Natural killer cell (primary cell): ENCODE measurements around the gene ERLEC1. TPM values are rescaled to one million over a fixed set of nuclear protein-coding genes. Genes with fewer than 3 reads are reported as not detected.
"Not testable (repeated sequence)": the region's sequence is repeated elsewhere in the genome, so short reads cannot be mapped to it uniquely, and the experiment has no call there.

ENCODE experiments used
- ATAC-seq, 3 donors: fragments of 150-1000 bp in 2 of 3; fragments of 200-7000 bp in 1 of 3; cut with Tn5 transposase; 1 replicate in 1 of 3; 2 replicates in 2 of 3; pipeline ENCODE4 v1.10.0; 2021; ENCODE audit warnings: mild to moderate bottlenecking in 2 of 3, moderate library complexity in 2 of 3
- DNase-seq, 2 donors: peaks; one replicate each; pipeline versions ENCODE4 v3.0.0 to v3.0.0-alpha.2; 2013 to 2021; ENCODE audit warnings: mixed read lengths in 1 of 2
- H3K27ac ChIP-seq: one replicate; pipeline ENCODE4 v1.5.1; 2013; ENCODE audit warnings: mild to moderate bottlenecking, low read length
- H3K27me3 ChIP-seq: one replicate; pipeline ENCODE4 v1.6.1; 2013; ENCODE audit warnings: low read length; ENCODE audit not compliant: control insufficient read depth, insufficient read depth
- H3K36me3 ChIP-seq: one replicate; pipeline ENCODE4 v1.6.1; 2013; ENCODE audit warnings: low read length; ENCODE audit not compliant: control insufficient read depth, insufficient read depth
- H3K4me1 ChIP-seq: one replicate; pipeline ENCODE4 v1.6.1; 2013; ENCODE audit warnings: low read length; ENCODE audit not compliant: control insufficient read depth, insufficient read depth
- H3K4me3 ChIP-seq: one replicate; pipeline ENCODE4 v1.5.1; 2013; ENCODE audit warnings: low read length
- H3K9me3 ChIP-seq: one replicate; pipeline ENCODE4 v1.6.1; 2013; ENCODE audit warnings: low read length; ENCODE audit not compliant: control insufficient read depth, insufficient read depth
- H3K27ac Mint-ChIP-seq, 2 donors: one replicate each; pipeline ENCODE4 v1.8.0; 2022; ENCODE audit warnings: mild to moderate bottlenecking in 2 of 2, mixed read lengths in 2 of 2, moderate library complexity in 1 of 2
- H3K27me3 Mint-ChIP-seq, 2 donors: one replicate each; pipeline ENCODE4 v1.8.0; 2022; ENCODE audit warnings: low read depth in 2 of 2, mixed read lengths in 2 of 2
- H3K36me3 Mint-ChIP-seq: one replicate; pipeline ENCODE4 v1.8.0; 2022; ENCODE audit warnings: mixed read lengths
- H3K4me1 Mint-ChIP-seq, 2 donors: one replicate each; pipeline ENCODE4 v1.8.0; 2022; ENCODE audit warnings: mixed read lengths in 2 of 2
- H3K4me3 Mint-ChIP-seq: one replicate; pipeline ENCODE4 v1.8.0; 2022; ENCODE audit warnings: mild to moderate bottlenecking, moderate library complexity, mixed read lengths
- H3K9me3 Mint-ChIP-seq, 2 donors: one replicate each; pipeline ENCODE4 v1.8.0; 2022; ENCODE audit warnings: mixed read lengths in 2 of 2
- CTCF ChIP-seq: fragments of 200-600 bp; IDR thresholded peaks from one replicate; pipeline ENCODE4 v1.8.0; 2022; ENCODE audit warnings: antibody characterized with exemption
- WGBS: methylation state at CpG from one replicate; pipeline ENCODE4 v1.1.7; 2013; ENCODE audit warnings: missing lambda C conversion rate; ENCODE audit not compliant: insufficient coverage; 5-methylcytosine and 5-hydroxymethylcytosine counted together
- intact Hi-C: fragments of 100-400 bp; cut with micrococcal nuclease; formaldehyde crosslinking; loops from one replicate; pipeline ENCODE4 v1.14.2; 2022
- total RNA-seq, 4 donors: library from RNA; stranded (reverse); fragments of 120-200 nt in 1 of 4; gene quantifications; one replicate each; pipeline versions ENCODE4 v1.2.3 to v1.2.4, GENCODE V29; 2013 to 2022

The ERLEC1 gene
- total RNA-seq, 3 donors from 2014 or later (not counting 1 experiment from before 2014, with no cell fraction given): 19.7 to 27.1 (median 21.7) TPM

- ATAC-seq: no peak
- no peaks in the 10 kb centered on the region for H3K36me3 ChIP-seq
- no peak for TF ChIP-seq CTCF
- no peaks in the 10 kb centered on the region for H3K27me3 ChIP-seq
- no peak overlapping the region for H3K27ac ChIP-seq
- H3K27ac Mint-ChIP-seq: no peak overlapping the region
- intact Hi-C loops: no loop called here
- no peaks in the 10 kb centered on the region for H3K27me3 Mint-ChIP-seq
- H3K4me3 Mint-ChIP-seq: no peak overlapping the region
- no peaks in the 10 kb centered on the region for H3K9me3 ChIP-seq
- no peak for DNase-seq
- H3K9me3 Mint-ChIP-seq: no peaks in the 10 kb centered on the region
- H3K4me1 Mint-ChIP-seq: no peaks in the 10 kb centered on the region
- no peaks in the 10 kb centered on the region for H3K36me3 Mint-ChIP-seq
- WGBS: 88% methylated on average over 3 of the region's 3 CpGs
- H3K4me1 ChIP-seq: no peaks in the 10 kb centered on the region
- no peak overlapping the region for H3K4me3 ChIP-seq
Observed at GRCh38 chr2:53842891-53843290, 56.0 kb downstream of the ERLEC1 start.

DNA sequence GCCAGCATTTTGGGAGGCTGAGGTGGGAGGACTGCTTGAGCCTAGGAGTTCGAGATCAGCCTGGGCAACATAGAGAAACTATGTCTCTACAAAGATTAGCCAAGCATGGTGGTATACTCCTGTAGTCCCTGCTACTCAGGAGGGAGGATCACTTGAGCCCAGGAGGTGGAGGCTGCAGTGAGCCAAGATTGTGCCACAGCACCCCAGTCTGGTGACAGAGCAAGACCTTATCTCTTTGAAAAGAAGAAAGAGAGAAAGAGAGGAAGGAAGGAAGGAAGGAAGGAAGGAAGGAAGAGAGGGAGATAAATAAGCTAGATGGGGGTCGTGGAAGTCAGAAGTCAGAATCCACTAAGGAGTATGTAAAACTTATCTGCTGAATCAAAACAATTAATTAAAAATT lies 56.8 kb downstream of the ERLEC1 start:
- TF ChIP-seq CTCF: no peak
- Mint-ChIP-seq H3K4me3 (no peak overlapping the region), H3K4me1 (no peaks in the 10 kb centered on the region), H3K27me3 (no peaks in the 10 kb centered on the region), H3K36me3 (no peaks in the 10 kb centered on the region), H3K27ac (no peak overlapping the region), H3K9me3 (no peaks in the 10 kb centered on the region)
- no peak overlapping the region for H3K27ac ChIP-seq
- no peaks in the 10 kb centered on the region for H3K36me3 ChIP-seq
- ATAC-seq (no peak), DNase-seq (no peak)
- H3K27me3 ChIP-seq: no peaks in the 10 kb centered on the region
- no peaks in the 10 kb centered on the region for H3K4me1 ChIP-seq
- intact Hi-C loops: no loop called here
- H3K9me3 ChIP-seq: no peaks in the 10 kb centered on the region
- H3K4me3 ChIP-seq: no peak overlapping the region
- WGBS: 55% methylated on average over 2 of the region's 2 CpGs

DNA sequence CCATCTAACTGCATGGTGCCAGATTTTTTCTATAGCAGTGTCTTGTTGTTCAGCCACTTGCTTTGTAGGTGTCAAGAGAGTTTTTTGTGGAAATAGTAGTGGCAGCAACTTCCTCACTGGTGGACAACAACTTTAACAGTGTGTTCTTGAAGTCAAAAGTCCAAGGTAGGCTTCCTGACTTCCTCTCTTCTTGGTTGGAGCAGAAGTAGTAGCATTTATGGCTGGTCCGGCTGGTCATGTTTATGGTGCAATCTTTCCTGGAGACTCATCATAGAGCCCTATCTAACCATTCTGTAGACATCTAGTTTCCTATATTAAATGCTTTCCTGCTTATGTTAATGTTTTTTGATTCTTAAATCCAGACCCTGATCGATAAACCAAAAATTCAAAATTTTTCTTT lies 61.2 kb downstream of the ERLEC1 start:
- Mint-ChIP-seq H3K4me3 (no peak overlapping the region), H3K9me3 (no peaks in the 10 kb centered on the region), H3K4me1 (no peaks in the 10 kb centered on the region), H3K27me3 (no peaks in the 10 kb centered on the region), H3K27ac (no peak overlapping the region), H3K36me3 (no peaks in the 10 kb centered on the region)
- no peaks in the 10 kb centered on the region for H3K27me3 ChIP-seq
- ATAC-seq (no peak), DNase-seq (no peak)
- 100% methylated on average over 1 of the region's 2 CpGs for WGBS
- no peaks in the 10 kb centered on the region for H3K9me3 ChIP-seq
- H3K4me3 ChIP-seq: no peak overlapping the region
- H3K36me3 ChIP-seq: peaks cover 2% of the 10 kb centered on the region
- intact Hi-C loops: no loop called here
- H3K27ac ChIP-seq: no peak overlapping the region
- H3K4me1 ChIP-seq: no peaks in the 10 kb centered on the region
- no peak for TF ChIP-seq CTCF

DNA sequence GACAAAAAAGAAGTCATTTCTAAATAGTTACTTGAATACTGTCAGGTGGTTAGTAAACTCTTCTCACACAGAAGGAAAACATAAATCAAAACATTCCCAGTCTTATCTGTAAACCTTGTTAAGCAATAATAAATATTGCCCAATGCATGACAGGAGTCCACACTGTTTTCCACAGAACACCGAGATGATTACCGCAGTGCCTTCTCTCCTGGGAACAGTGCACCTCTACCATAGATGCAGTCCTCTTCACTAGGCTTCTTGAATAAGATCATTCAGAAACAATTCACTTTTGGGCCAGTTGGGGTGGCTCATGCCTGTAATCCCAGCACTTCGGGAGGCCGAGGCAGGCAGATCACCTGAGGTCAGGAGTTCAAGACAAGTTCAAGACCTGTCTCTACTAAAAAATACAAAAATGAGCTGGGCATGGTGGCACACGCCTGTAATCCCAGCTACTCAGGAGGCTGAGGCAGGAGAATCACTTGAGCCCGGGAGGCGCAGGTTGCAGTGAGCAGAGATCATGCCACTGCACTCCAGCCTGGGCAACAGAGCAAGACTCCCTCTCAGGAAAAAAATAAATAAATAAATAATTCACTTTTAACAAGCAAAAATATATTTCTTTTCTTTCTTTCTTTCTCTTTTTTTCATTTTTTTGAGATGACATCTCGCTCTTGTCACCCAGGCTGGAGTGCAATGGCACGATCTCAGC lies 64.4 kb downstream of the ERLEC1 start:
- H3K27ac ChIP-seq, H3K36me3 ChIP-seq, H3K9me3 ChIP-seq, H3K4me3 ChIP-seq, H3K36me3 Mint-ChIP-seq, H3K27me3 Mint-ChIP-seq, H3K27me3 ChIP-seq, ATAC-seq, H3K27ac Mint-ChIP-seq, H3K4me3 Mint-ChIP-seq, H3K9me3 Mint-ChIP-seq, H3K4me1 ChIP-seq, DNase-seq, intact Hi-C loops, H3K4me1 Mint-ChIP-seq: not testable (repeated sequence)
- WGBS: 98% methylated on average over 9 of the region's 9 CpGs
